ENCODE data around the gene TRAPPC10.

DNA sequence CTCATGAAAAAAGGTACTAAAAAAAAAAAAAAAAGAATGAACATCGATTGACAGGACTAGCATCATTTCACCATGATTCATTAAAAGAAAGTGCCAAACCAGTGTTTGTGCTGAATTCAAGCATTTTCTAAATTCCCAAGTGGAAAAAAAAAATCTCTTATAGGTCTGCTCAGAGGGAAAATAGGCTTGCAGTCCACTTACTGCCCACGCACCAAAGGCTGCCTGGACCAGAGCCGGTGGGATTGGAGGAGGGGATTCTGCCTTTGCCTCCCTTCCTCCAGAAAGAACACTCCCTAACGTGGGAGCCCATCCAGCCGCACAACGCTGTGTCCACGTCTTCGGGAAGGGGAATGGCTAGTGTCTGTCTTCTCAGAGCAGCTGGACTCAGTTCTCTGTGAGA is 5.5 kb upstream of the TRAPPC10 start:
- TF ChIP-seq, protein P1, sequence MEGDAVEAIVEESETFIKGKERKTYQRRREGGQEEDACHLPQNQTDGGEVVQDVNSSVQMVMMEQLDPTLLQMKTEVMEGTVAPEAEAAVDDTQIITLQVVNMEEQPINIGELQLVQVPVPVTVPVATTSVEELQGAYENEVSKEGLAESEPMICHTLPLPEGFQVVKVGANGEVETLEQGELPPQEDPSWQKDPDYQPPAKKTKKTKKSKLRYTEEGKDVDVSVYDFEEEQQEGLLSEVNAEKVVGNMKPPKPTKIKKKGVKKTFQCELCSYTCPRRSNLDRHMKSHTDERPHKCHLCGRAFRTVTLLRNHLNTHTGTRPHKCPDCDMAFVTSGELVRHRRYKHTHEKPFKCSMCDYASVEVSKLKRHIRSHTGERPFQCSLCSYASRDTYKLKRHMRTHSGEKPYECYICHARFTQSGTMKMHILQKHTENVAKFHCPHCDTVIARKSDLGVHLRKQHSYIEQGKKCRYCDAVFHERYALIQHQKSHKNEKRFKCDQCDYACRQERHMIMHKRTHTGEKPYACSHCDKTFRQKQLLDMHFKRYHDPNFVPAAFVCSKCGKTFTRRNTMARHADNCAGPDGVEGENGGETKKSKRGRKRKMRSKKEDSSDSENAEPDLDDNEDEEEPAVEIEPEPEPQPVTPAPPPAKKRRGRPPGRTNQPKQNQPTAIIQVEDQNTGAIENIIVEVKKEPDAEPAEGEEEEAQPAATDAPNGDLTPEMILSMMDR (IDR thresholded peaks at IDR 0.05) = no peak
- no peak; a peak in 1 of 4 replicates for TF ChIP-seq EP300 (IDR thresholded peaks at IDR 0.05; ENCODE audit: borderline replicate concordance in 1 of 2, low read depth in 1 of 2, low read length in 1 of 2)
- no peak for TF ChIP-seq FOSL2 (IDR thresholded peaks at IDR 0.05; ENCODE audit: borderline replicate concordance, low read depth)
- no peak for TF ChIP-seq FOXM1 (IDR thresholded peaks at IDR 0.05; ENCODE audit: low read depth)
